Measurements from ENCODE around the gene MAP1S. TPM values are rescaled to one million over a fixed set of nuclear protein-coding genes. Genes with fewer than 3 reads are reported as not detected.

Gene MAP1S
- total RNA-seq, 1 experiment from 2014 or later: 47.1 TPM

GRCh38 chr19:17680230-17680722 is 39.0 kb upstream of the MAP1S start:
- no peaks in the 10 kb centered on the region for H3K36me3 Mint-ChIP-seq (ENCODE audit: insufficient read depth, unreplicated experiment)
- no peak overlapping the region for H3K27ac Mint-ChIP-seq (ENCODE audit: low read depth, unreplicated experiment)
- intact Hi-C loops (cut with micrococcal nuclease): no loop called here
- ChIA-PET POLR2A (no interaction called here), CTCF (no interaction called here)
- peaks cover 50% of the 10 kb centered on the region for H3K27me3 Mint-ChIP-seq (ENCODE audit: insufficient read depth, unreplicated experiment)
- TF ChIP-seq, protein P1, sequence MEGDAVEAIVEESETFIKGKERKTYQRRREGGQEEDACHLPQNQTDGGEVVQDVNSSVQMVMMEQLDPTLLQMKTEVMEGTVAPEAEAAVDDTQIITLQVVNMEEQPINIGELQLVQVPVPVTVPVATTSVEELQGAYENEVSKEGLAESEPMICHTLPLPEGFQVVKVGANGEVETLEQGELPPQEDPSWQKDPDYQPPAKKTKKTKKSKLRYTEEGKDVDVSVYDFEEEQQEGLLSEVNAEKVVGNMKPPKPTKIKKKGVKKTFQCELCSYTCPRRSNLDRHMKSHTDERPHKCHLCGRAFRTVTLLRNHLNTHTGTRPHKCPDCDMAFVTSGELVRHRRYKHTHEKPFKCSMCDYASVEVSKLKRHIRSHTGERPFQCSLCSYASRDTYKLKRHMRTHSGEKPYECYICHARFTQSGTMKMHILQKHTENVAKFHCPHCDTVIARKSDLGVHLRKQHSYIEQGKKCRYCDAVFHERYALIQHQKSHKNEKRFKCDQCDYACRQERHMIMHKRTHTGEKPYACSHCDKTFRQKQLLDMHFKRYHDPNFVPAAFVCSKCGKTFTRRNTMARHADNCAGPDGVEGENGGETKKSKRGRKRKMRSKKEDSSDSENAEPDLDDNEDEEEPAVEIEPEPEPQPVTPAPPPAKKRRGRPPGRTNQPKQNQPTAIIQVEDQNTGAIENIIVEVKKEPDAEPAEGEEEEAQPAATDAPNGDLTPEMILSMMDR (IDR thresholded peaks at IDR 0.05; ENCODE audit: unreplicated experiment): no peak
- no peaks in the 10 kb centered on the region for H3K4me1 Mint-ChIP-seq (ENCODE audit: insufficient read depth, unreplicated experiment)
- BruUV-seq (replicated peaks): no TSS peak
- no peak overlapping the region for H3K4me3 Mint-ChIP-seq (ENCODE audit: unreplicated experiment)
- DNase-seq (ENCODE audit: unreplicated experiment): no peak
- H3K9me3 Mint-ChIP-seq (ENCODE audit: unreplicated experiment): no peaks in the 10 kb centered on the region

DNA sequence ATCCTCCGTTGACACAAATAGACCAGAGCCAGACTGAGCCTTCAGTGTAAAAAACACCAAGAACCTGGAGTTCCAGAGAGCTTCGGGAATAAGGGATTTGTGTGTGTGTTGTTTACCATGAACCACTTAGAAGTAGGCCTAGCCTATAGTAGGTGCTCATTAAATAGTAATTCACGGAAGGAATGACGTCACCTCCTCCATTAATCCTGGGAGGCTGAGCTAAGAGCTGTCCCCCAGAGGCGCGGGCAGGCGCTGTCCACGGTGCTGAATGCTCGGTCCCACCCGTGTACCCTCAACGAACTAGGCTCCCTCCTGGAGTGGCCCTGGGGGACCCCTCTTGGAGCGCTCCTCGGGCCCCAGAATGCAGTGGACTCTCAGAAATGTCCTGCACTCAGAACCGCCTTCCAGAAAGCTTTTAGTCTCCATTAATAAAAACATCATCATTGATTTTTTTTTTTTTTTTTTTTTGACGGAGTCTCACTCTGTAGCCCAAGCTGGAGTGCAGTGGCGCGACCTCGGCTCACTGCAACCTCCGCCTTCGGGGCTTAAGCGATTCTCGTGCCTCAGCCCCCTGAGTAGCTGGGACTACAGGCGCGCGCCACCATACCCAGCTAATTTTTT is 37.7 kb upstream of the MAP1S start:
- peaks cover 37% of the 10 kb centered on the region for H3K27me3 Mint-ChIP-seq (ENCODE audit: insufficient read depth, unreplicated experiment)
- ChIA-PET POLR2A (no interaction called here), CTCF (interaction anchor here (0.6 kb wide), 3 partner anchors 85 to 1186 kb away, joined by 3 read pairs; partner anchors contain the start of genes C19orf44 and CALR3)
- DNase-seq (ENCODE audit: unreplicated experiment): no peak
- intact Hi-C loops (cut with micrococcal nuclease): no loop called here
- no peaks in the 10 kb centered on the region for H3K9me3 Mint-ChIP-seq (ENCODE audit: unreplicated experiment)
- TF ChIP-seq, protein P1 (IDR thresholded peaks at IDR 0.05; ENCODE audit: unreplicated experiment): no peak
- no peak overlapping the region for H3K27ac Mint-ChIP-seq (ENCODE audit: low read depth, unreplicated experiment)
- no TSS peak for BruUV-seq (replicated peaks)
- H3K4me3 Mint-ChIP-seq (ENCODE audit: unreplicated experiment): no peak overlapping the region
- no peaks in the 10 kb centered on the region for H3K4me1 Mint-ChIP-seq (ENCODE audit: insufficient read depth, unreplicated experiment)
- H3K36me3 Mint-ChIP-seq (ENCODE audit: insufficient read depth, unreplicated experiment): no peaks in the 10 kb centered on the region

GRCh38 chr19:17682273-17682672 is 37.0 kb upstream of the MAP1S start:
- no peak overlapping the region for H3K4me3 Mint-ChIP-seq (ENCODE audit: unreplicated experiment)
- CTCF ChIA-PET: interaction anchor here (0.6 to 0.7 kb wide), 3 partner anchors 81 to 87 kb away, joined by 3 read pairs; no protein-coding TSS in a partner anchor
- no peaks in the 10 kb centered on the region for H3K36me3 Mint-ChIP-seq (ENCODE audit: insufficient read depth, unreplicated experiment)
- intact Hi-C loops (cut with micrococcal nuclease): no loop called here
- POLR2A ChIA-PET: no interaction called here
- TF ChIP-seq, protein P1 (IDR thresholded peaks at IDR 0.05; ENCODE audit: unreplicated experiment): no peak
- H3K4me1 Mint-ChIP-seq (ENCODE audit: insufficient read depth, unreplicated experiment): no peaks in the 10 kb centered on the region
- no TSS peak for BruUV-seq (replicated peaks)
- DNase-seq (ENCODE audit: unreplicated experiment): no peak
- peaks cover 40% of the 10 kb centered on the region for H3K27me3 Mint-ChIP-seq (ENCODE audit: insufficient read depth, unreplicated experiment)
- H3K27ac Mint-ChIP-seq (ENCODE audit: low read depth, unreplicated experiment): no peak overlapping the region
- H3K9me3 Mint-ChIP-seq (ENCODE audit: unreplicated experiment): no peaks in the 10 kb centered on the region

DNA sequence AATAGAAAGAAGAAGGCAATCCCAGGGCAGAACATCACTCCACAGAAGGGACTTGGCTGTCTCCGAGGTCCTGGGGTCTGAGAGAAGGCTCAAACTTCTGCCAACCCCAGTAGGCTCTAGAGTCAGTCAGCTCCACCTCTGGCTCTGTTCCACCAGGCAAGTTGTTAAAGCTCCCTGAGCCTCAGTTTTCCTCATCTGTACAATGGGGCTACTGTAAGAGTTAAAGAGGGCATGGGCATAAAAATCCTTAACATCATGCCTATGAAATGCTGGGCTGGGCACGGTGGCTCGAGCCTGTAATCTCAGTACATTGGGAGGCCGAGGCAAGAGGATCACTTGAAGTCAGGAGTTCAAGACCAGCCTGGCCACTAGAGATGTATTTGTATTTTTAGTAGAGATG is 36.2 kb upstream of the MAP1S start:
- H3K4me3 Mint-ChIP-seq (ENCODE audit: unreplicated experiment): no peak overlapping the region
- H3K27ac Mint-ChIP-seq (ENCODE audit: low read depth, unreplicated experiment): no peak overlapping the region
- no peaks in the 10 kb centered on the region for H3K36me3 Mint-ChIP-seq (ENCODE audit: insufficient read depth, unreplicated experiment)
- TF ChIP-seq, protein P1 (IDR thresholded peaks at IDR 0.05; ENCODE audit: unreplicated experiment): no peak
- intact Hi-C loops (cut with micrococcal nuclease): no loop called here
- ChIA-PET CTCF (interaction anchor here (0.7 kb wide), 1 partner anchor 80 kb away, joined by 3 read pairs; no protein-coding TSS in a partner anchor), POLR2A (no interaction called here)
- H3K27me3 Mint-ChIP-seq (ENCODE audit: insufficient read depth, unreplicated experiment): peaks cover 45% of the 10 kb centered on the region
- peaks cover 5% of the 10 kb centered on the region for H3K4me1 Mint-ChIP-seq (ENCODE audit: insufficient read depth, unreplicated experiment)
- H3K9me3 Mint-ChIP-seq (ENCODE audit: unreplicated experiment): no peaks in the 10 kb centered on the region
- DNase-seq (ENCODE audit: unreplicated experiment): no peak
- BruUV-seq (replicated peaks): no TSS peak

All from MCF 10A (cell line).